Measurements from ENCODE around the gene FCRL1. TPM values are rescaled to one million over a fixed set of nuclear protein-coding genes. Genes with fewer than 3 reads are reported as not detected.

FCRL1 gene
- total RNA-seq, 1 experiment from 2014 or later = not detected

DNA sequence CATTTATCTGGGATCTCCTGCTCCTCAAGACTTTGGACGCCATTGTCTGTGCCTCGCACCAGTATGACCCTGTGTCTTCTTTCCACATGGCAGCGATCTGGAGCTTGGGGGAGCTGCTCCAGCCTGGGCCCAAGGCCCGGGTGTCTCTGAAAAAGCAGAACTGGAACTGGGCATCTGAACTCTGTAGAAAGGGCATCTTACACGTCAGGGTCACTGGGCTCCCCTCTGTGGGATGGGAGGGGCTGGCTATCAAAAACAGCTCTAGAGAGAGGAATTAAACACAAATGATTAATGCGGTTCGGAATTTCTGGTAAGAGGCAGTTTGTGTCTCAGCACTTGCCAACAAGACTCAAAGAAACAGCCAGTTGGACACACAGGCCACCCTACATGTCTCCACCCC lies 16.1 kb downstream of the FCRL1 start:
- no peak overlapping the region for H3K4ac ChIP-seq (ENCODE audit: low read depth, low read length)
- H3K23me2 ChIP-seq (ENCODE audit: insufficient read length, low read depth, low read length, poor library complexity, severe bottlenecking) = no peaks in the 10 kb centered on the region
- no peaks in the 10 kb centered on the region for H3K27me3 ChIP-seq (ENCODE audit: insufficient read depth, low read length)
- Mint-ChIP-seq H3K4me3 (no peak overlapping the region), H3K4me1 (no peaks in the 10 kb centered on the region), H3K9me3 (no peaks in the 10 kb centered on the region; a peak in 1 of 5 replicates), H3K36me3 (ENCODE audit: insufficient read depth in 1 of 3, low read depth in 3 of 3) (no peaks in the 10 kb centered on the region), H3K27ac (no peak overlapping the region), H3K27me3 (ENCODE audit: low read depth) (peaks cover 8% of the 10 kb centered on the region)
- no peak overlapping the region for H3K9ac ChIP-seq (ENCODE audit: extremely low read depth, insufficient read length, low read length)
- no peak overlapping the region for H3T11ph ChIP-seq (ENCODE audit: low read length)
- H2BK20ac ChIP-seq (ENCODE audit: low read depth, low read length, poor library complexity, severe bottlenecking) = no peak overlapping the region
- H4K20me1 ChIP-seq (ENCODE audit: control insufficient read depth, insufficient read depth, insufficient read length) = no peaks in the 10 kb centered on the region
- H4K8ac ChIP-seq (replicated peaks; ENCODE audit: insufficient read length, low read depth, low read length) = no peak overlapping the region
- H3K79me2 ChIP-seq (ENCODE audit: insufficient read depth, low read length) = no peaks in the 10 kb centered on the region
- no peak overlapping the region for H2BK5ac ChIP-seq (ENCODE audit: insufficient read length, low read length)
- WGBS (ENCODE audit: extremely low coverage, insufficient read length, low lambda C conversion rate) = no CpG with 5 or more reads among the region's 7 CpGs
- H3K4me2 ChIP-seq (ENCODE audit: insufficient read depth, insufficient read length, low read length) = no peak overlapping the region
- DNase-seq = no peak
- H3K79me1 ChIP-seq (ENCODE audit: insufficient read depth, low read depth, low read length, poor library complexity, severe bottlenecking) = no peaks in the 10 kb centered on the region
- no peaks in the 10 kb centered on the region for H3K4me1 ChIP-seq (ENCODE audit: insufficient read depth, low read length)
- H2BK15ac ChIP-seq (ENCODE audit: low read depth, low read length) = no peak overlapping the region
- no peak overlapping the region for H3K27ac ChIP-seq (ENCODE audit: insufficient read length, low read depth, low read length)
- H2BK12ac ChIP-seq (ENCODE audit: insufficient read length, low read depth, low read length) = no peak overlapping the region
- no peak overlapping the region for H3K23ac ChIP-seq (ENCODE audit: insufficient read length, low read depth, low read length)
- no peak overlapping the region for H3K14ac ChIP-seq (ENCODE audit: insufficient read depth, low read length)
- no peak overlapping the region for H2AK5ac ChIP-seq (ENCODE audit: insufficient read length, low read length)
- H4K5ac ChIP-seq (ENCODE audit: insufficient read length, low read depth, low read length) = no peak overlapping the region
- no peak overlapping the region for H3K18ac ChIP-seq (ENCODE audit: insufficient read length, low read depth, low read length)
- TF ChIP-seq, protein P1, sequence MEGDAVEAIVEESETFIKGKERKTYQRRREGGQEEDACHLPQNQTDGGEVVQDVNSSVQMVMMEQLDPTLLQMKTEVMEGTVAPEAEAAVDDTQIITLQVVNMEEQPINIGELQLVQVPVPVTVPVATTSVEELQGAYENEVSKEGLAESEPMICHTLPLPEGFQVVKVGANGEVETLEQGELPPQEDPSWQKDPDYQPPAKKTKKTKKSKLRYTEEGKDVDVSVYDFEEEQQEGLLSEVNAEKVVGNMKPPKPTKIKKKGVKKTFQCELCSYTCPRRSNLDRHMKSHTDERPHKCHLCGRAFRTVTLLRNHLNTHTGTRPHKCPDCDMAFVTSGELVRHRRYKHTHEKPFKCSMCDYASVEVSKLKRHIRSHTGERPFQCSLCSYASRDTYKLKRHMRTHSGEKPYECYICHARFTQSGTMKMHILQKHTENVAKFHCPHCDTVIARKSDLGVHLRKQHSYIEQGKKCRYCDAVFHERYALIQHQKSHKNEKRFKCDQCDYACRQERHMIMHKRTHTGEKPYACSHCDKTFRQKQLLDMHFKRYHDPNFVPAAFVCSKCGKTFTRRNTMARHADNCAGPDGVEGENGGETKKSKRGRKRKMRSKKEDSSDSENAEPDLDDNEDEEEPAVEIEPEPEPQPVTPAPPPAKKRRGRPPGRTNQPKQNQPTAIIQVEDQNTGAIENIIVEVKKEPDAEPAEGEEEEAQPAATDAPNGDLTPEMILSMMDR (conservative IDR thresholded peaks at IDR 0.05) = no peak
- H4K91ac ChIP-seq (ENCODE audit: insufficient read length, low read depth, low read length) = no peak overlapping the region
- H2AFZ ChIP-seq (ENCODE audit: low read length) = no peak overlapping the region
- H3K56ac ChIP-seq (ENCODE audit: insufficient read length, low read depth, low read length) = no peak overlapping the region
- no peaks in the 10 kb centered on the region for H3K9me3 ChIP-seq (ENCODE audit: control insufficient read depth, low read depth, low read length)
- no peak overlapping the region for H2BK120ac ChIP-seq (ENCODE audit: low read depth, low read length, poor library complexity, severe bottlenecking)

Measured in H9 (cell line).